Endometrium (tissue), 2 donors: ENCODE results near the gene EED.
"Not testable (repeated sequence)": the region's sequence is repeated elsewhere in the genome, so short reads cannot be mapped to it uniquely, and the experiment has no call there.

Experiments
- FAIRE-seq: peaks from 2 replicates; lab custom pipeline; 2012; peaks lifted over from hg19 to GRCh38; lab: Jason Lieb, UNC
- donor health status: control.
- donor health status: control.

Gene EED

GRCh38 chr11:86291466-86292262 lies 47.1 kb downstream of the EED start:
- FAIRE-seq = peak; percentile 59

- FAIRE-seq = no peak
Observed at GRCh38 chr11:86292912-86293616, 48.5 kb downstream of the EED start.

- FAIRE-seq = no peak
Observed at GRCh38 chr11:86294026-86294425, 49.5 kb downstream of the EED start.

- no peak for FAIRE-seq
Observed at GRCh38 chr11:86301742-86302091, 57.2 kb downstream of the EED start.

- peak; percentile 92 for FAIRE-seq
Observed at GRCh38 chr11:86302092-86302793, 57.7 kb downstream of the EED start, which contains the start of gene HIKESHI. TSS of gene HIKESHI (plus strand) at chr11:86302240. CDS start at chr11:86302449, 209 bp downstream.

- no peak for FAIRE-seq
Observed at GRCh38 chr11:86303257-86303656, 58.7 kb downstream of the EED start.

GRCh38 chr11:86308710-86309109 lies 64.2 kb downstream of the EED start:
- not testable (repeated sequence) for FAIRE-seq

- FAIRE-seq = no peak
Observed at GRCh38 chr11:86313793-86314192, 69.2 kb downstream of the EED start.

- no peak for FAIRE-seq
Observed at GRCh38 chr11:86314636-86315035, 70.1 kb downstream of the EED start.
